Duodenal mucosa (tissue), 2 donors: ENCODE measurements around the gene TMEM126A.
"Not testable (repeated sequence)": the region's sequence is repeated elsewhere in the genome, so short reads cannot be mapped to it uniquely, and the experiment has no call there.

ENCODE experiments used
- H3K27ac ChIP-seq: one replicate; pipeline ENCODE4 v1.7.0; 2013; ENCODE audit warnings: low read depth, low read length
- H3K27me3 ChIP-seq, 2 donors: one replicate each; pipeline ENCODE4 v1.7.0; 2013; ENCODE audit warnings: low read length in 2 of 2, control low read depth in 1 of 2; ENCODE audit not compliant: insufficient read depth in 2 of 2, control insufficient read depth in 1 of 2
- H3K36me3 ChIP-seq, 2 donors: one replicate each; pipeline ENCODE4 v1.7.0; 2013; ENCODE audit warnings: low read length in 2 of 2, control low read depth in 1 of 2; ENCODE audit not compliant: insufficient read depth in 2 of 2, control insufficient read depth in 1 of 2
- H3K4me1 ChIP-seq, 2 donors: one replicate each; pipeline ENCODE4 v1.7.0; 2013; ENCODE audit warnings: low read length in 2 of 2, control low read depth in 1 of 2; ENCODE audit not compliant: insufficient read depth in 2 of 2, control insufficient read depth in 1 of 2
- H3K4me3 ChIP-seq, 2 donors: one replicate each; pipeline ENCODE4 v1.7.0; 2013; ENCODE audit warnings: low read length in 2 of 2, low read depth in 1 of 2
- H3K9ac ChIP-seq, 2 donors: one replicate each; pipeline ENCODE4 v1.7.0; 2013; ENCODE audit warnings: low read length in 2 of 2, low read depth in 1 of 2
- H3K9me3 ChIP-seq, 2 donors: one replicate each; pipeline ENCODE4 v1.7.0; 2013; ENCODE audit warnings: low read length in 2 of 2, control low read depth in 1 of 2; ENCODE audit not compliant: control insufficient read depth in 1 of 2

The TMEM126A gene

DNA sequence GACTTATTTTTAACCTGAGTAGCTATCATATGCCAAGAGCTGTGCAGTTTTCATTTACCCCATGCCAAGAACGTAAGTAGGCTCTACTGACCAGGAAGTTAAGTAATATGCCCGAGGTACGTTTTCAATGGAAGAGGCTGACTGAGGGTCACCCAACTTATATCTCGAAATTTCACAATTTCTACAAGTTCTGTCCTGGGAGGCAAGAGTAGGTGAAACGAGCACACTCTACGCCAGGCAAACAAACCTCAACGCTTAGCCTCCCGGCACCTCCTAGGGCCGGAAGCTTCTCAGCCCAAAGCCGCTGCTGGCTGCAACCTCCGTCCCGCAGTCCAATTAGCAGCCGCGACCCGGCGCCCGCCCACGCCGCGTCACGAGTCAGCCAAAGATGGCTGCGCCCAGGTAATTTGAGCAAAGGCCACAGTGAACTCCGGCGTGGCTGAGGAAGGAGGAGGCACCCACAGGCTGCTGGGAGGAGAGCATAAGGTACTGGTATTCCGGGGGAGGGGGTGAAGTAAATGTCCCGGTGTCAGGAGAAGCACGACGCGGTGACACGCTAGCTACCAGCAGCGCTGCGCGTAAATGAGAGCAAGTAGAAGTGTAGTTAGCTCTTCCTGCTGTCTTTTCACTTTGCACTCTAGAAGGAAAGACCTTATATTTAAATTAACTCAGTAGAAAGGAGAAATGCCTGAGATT lies at the start of gene TMEM126A:
Gene TMEM126A, plus strand, starts transcription at position 364 of the 696 bp plus-strand sequence. CDS start 2,289 bp downstream, outside the sequence.
- Histone ChIP-seq H3K9ac (peak within 1 kb of the TSS; percentile 66 to 73), H3K4me3 (peak within 1 kb of the TSS; percentile 85 to 93), H3K4me1 (peaks cover 23 to 26% of the 10 kb centered on the region in 2 donors), H3K9me3 (no peaks in the 10 kb centered on the region), H3K36me3 (peaks cover 3 to 6% of the 10 kb centered on the region in 2 donors), H3K27me3 (no peaks in the 10 kb centered on the region), H3K27ac (peak within 1 kb of the TSS; percentile 64)

DNA sequence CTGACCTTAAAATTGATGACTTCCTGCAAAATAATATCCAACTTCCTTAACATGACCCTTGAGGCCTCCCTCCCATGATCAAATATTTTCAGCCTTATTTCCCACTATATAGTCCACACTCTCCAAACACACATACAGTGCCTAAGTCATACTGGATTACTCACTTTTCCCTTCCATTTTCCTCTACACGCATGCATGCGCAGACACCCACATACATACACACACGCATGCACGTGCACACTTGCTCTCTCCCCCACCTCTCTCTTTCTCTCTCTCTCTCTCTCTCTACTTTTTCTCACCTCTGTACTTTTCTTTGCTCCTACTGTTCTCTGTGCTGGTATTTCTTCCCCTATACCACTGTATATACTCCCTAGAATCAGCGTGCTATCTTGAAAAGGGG lies 48.7 kb upstream of the TMEM126A start:
- no peak overlapping the region for H3K4me3 ChIP-seq
- no peaks in the 10 kb centered on the region for H3K27me3 ChIP-seq
- H3K27ac ChIP-seq, result no peak overlapping the region
- no peaks in the 10 kb centered on the region for H3K4me1 ChIP-seq
- no peaks in the 10 kb centered on the region for H3K36me3 ChIP-seq
- no peak overlapping the region for H3K9ac ChIP-seq
- no peaks in the 10 kb centered on the region for H3K9me3 ChIP-seq

DNA sequence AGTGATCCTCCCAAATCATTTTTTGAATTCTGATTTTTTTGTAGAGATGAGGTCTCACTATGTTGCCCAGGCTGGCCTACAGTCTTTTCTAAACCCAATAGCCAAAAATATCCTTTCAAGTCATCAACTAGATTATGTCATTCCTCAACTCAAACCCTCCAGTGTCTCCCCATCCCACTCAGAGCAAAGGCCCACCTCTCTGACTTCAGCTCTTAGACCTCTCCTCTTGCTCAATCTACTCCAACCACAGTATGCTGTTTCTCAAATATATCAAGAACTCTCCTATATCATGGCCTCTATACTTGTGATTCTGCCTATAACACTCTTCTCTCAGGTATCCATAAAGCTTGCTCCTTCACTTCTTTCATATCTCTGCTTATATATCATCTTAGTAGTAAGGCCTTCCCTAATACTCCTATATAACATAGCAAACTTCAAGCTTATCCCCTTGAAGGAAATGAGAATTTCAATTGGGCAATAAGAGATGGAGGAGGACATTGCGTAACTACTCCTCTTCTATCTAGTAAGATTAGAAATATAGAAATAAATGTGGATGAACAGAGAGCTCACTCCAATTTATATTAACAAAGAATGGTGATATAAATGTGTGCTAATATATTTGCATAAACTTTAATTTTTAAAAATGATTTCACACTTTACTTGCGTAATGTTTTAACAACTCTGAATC lies 45.1 kb upstream of the TMEM126A start:
- H3K4me3 ChIP-seq, result no peak overlapping the region
- H3K36me3 ChIP-seq, result no peaks in the 10 kb centered on the region
- H3K9ac ChIP-seq, result no peak overlapping the region
- no peaks in the 10 kb centered on the region for H3K4me1 ChIP-seq
- no peak overlapping the region for H3K27ac ChIP-seq
- H3K9me3 ChIP-seq, result no peaks in the 10 kb centered on the region
- no peaks in the 10 kb centered on the region for H3K27me3 ChIP-seq

DNA sequence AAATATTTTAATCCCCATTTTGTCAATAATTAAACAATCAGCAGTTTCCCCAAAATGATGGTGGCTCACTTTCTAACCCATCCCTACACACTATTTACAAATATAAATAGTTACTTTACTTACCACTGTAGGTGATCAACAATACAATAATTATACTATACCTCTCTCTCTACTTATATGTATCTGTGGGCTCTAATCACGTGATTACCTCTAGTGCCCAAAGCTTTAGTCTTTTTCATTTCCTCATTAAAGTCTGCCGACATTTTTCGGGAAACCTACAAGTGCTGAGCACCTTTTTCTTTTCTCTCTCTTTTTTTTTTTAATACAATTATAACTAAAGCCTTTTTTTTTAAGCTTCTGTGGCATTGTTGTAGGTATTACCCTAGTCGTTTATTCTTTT lies 44.5 kb upstream of the TMEM126A start:
- no peaks in the 10 kb centered on the region for H3K36me3 ChIP-seq
- no peaks in the 10 kb centered on the region for H3K4me1 ChIP-seq
- no peak overlapping the region for H3K27ac ChIP-seq
- H3K27me3 ChIP-seq, result no peaks in the 10 kb centered on the region
- no peak overlapping the region for H3K4me3 ChIP-seq
- no peak overlapping the region for H3K9ac ChIP-seq
- no peaks in the 10 kb centered on the region for H3K9me3 ChIP-seq

DNA sequence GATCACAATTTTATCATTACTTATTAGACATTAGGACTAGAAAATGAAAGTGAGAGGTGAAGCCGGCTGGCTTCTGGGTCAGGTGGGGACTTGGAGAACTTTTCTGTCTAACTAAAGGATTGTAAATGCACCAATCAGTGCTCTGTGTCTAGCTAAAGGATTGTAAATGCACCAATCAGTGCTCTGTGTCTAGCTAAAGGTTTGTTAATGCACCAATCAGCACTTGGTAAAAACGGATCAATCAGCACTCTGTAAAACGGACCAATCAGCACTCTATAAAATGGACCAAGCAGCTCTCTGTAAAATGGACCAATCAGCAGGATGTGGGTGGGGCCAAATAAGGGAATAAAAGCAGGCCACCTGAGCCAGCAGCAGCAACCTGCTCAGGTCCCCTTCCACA lies 41.5 kb upstream of the TMEM126A start:
- H3K9ac ChIP-seq, H3K4me3 ChIP-seq, H3K27me3 ChIP-seq, H3K9me3 ChIP-seq, H3K4me1 ChIP-seq, H3K27ac ChIP-seq, H3K36me3 ChIP-seq: not testable (repeated sequence)

DNA sequence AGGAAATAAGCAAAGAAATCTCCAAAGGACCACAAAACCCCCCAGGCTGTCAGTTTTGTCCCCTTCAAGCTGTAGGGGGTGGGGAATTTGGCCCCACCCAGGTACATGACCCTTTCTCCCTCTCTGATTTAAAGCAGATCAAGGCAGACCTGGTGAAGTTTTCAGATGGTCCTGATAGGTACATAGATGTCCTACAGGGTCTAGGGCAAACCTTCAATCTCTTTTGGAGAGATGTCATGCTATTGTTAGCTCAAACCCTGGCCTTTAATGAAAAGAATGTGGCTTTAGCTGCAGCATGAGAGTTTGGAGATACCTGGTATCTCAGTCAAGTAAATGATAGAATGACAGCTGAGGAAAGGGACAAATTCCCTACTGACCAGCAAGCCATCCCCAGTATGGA lies 39.1 kb upstream of the TMEM126A start:
- not testable (repeated sequence) for H3K27me3 ChIP-seq, H3K9ac ChIP-seq, H3K36me3 ChIP-seq, H3K4me3 ChIP-seq, H3K27ac ChIP-seq, H3K9me3 ChIP-seq, H3K4me1 ChIP-seq

DNA sequence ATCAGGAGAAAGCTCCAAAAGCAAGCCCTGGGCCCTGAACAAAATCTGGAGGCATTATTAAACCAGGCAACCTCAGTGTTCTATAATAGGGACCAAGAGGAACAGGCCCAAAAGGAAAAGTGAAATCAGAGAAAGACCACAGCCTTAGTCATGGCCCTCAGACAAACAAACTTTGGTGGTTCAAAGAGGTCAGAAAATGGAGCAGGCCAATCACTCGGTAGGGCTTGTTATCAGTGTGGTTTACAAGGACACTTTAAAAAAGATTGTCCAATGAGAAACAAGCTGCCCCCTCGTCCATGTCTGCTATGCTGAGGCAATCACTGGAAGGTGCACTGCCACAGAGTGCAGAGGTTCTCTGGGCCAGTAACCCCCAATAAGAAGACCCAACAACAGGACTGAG lies 38.5 kb upstream of the TMEM126A start:
- not testable (repeated sequence) for H3K27me3 ChIP-seq, H3K4me3 ChIP-seq, H3K36me3 ChIP-seq, H3K4me1 ChIP-seq, H3K9me3 ChIP-seq, H3K27ac ChIP-seq, H3K9ac ChIP-seq

DNA sequence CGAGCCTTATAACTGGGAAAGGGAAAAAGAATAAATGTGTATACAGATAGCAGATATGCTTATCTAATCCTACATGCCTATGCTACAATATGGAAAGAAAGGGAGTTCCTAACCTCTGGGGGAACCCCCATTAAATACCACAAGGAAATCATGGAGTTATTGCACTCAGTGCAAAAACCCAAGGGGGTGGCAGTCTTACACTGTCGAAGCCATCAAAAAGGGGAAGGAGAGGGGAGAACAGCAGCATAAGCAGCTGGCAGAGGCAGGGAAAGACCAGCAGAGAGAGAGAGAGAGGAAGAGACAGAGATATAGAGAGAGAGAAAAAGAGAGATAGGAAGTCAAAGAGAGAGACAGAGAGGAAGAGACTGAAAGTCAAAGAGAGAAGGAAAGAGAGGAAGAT lies 36.1 kb upstream of the TMEM126A start:
- not testable (repeated sequence) for H3K36me3 ChIP-seq, H3K9me3 ChIP-seq, H3K27ac ChIP-seq, H3K4me1 ChIP-seq, H3K4me3 ChIP-seq, H3K27me3 ChIP-seq, H3K9ac ChIP-seq

GRCh38 chr11:85619499-85619898 lies 28.3 kb upstream of the TMEM126A start:
- no peaks in the 10 kb centered on the region for H3K27me3 ChIP-seq
- H3K36me3 ChIP-seq, result no peaks in the 10 kb centered on the region
- no peaks in the 10 kb centered on the region for H3K4me1 ChIP-seq
- H3K9ac ChIP-seq, result no peak overlapping the region
- no peaks in the 10 kb centered on the region for H3K9me3 ChIP-seq
- H3K4me3 ChIP-seq, result no peak overlapping the region
- H3K27ac ChIP-seq, result no peak overlapping the region

DNA sequence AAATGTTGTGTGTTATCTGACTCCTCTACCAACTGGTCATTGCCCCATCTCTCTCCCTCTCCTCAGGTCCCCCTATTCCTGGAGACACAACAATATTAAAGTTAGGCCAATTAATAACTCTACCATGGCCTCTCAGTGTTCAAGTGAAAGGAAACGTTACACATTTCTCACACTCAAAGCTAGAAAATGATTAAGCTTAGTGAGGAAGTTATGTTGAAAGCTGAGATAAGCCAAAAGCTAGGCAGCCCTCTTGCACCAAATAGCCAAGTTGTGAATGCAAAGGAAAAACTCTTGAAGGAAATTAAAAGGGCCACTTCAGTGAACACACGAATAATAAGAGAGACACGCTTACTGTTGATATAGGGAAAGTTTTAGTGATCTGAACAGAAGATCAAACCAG lies 27.5 kb upstream of the TMEM126A start:
- Histone ChIP-seq H3K36me3 (no peaks in the 10 kb centered on the region), H3K4me1 (no peaks in the 10 kb centered on the region), H3K4me3 (no peak overlapping the region), H3K9ac (no peak overlapping the region), H3K9me3 (no peaks in the 10 kb centered on the region), H3K27me3 (no peaks in the 10 kb centered on the region), H3K27ac (no peak overlapping the region)
